HG02610 (cell line): ENCODE results near the gene GALR3.
"Not testable (repeated sequence)": the region's sequence is repeated elsewhere in the genome, so short reads cannot be mapped to it uniquely, and the experiment has no call there.

Experiments used
- ATAC-seq: cut with Tn5 transposase; IDR thresholded peaks from one replicate; pipeline ENCODE4 v1.9.1; 2021; ENCODE audit warnings: mild to moderate bottlenecking, moderate library complexity; ENCODE audit not compliant: unreplicated experiment

GALR3 gene, protein sequence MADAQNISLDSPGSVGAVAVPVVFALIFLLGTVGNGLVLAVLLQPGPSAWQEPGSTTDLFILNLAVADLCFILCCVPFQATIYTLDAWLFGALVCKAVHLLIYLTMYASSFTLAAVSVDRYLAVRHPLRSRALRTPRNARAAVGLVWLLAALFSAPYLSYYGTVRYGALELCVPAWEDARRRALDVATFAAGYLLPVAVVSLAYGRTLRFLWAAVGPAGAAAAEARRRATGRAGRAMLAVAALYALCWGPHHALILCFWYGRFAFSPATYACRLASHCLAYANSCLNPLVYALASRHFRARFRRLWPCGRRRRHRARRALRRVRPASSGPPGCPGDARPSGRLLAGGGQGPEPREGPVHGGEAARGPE

DNA sequence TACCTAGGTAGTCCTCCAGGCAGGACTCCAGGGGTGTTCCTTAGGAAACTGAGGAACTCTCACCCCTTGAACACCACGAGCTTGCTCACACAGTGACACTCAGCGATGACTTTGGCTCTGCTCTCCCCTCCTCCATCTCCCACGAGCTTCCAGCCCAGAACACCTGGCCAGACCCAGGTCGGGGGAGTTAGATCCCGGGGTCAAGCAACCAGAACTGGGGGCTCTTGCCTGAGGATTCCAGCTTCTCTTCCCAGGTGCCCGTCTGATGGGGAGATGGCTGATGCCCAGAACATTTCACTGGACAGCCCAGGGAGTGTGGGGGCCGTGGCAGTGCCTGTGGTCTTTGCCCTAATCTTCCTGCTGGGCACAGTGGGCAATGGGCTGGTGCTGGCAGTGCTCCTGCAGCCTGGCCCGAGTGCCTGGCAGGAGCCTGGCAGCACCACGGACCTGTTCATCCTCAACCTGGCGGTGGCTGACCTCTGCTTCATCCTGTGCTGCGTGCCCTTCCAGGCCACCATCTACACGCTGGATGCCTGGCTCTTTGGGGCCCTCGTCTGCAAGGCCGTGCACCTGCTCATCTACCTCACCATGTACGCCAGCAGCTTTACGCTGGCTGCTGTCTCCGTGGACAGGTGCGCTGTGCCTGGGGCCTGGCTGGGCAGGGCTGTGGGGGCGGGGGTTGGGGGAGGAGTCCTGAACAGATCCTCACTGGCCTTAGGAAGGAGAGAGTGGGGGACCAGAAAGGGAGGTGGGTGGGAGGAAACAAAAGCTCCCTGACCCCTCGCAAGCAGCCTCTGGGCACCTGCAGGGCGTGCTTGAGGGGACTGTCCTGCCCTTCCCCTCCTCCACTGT lies at the start of gene GALR3:
GALR3 (plus strand) TSS at position 249 of the 852 bp plus-strand sequence; CDS start at position 274, 25 bp downstream.
- ATAC-seq = no peak

DNA sequence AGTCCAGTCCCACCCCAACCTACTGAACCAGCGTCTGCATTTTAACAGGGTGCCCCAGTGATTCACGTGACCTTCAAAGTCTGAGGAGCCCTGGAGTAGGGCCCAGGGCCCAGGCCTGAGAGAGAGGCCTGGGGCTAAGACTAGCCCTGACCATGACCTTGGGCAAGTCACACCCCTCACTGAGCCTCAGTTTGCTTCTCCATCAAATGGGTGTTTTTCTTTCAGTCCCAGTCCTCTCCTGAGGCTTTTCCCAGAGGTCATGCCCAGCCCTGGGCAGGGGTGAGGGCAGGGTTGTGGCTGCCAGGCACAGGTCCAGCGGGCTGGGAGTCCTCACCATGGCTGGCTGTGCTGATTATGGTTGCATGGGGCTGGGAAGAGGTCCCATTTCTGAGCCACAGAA lies 48.5 kb upstream of the GALR3 start:
- no peak for ATAC-seq

DNA sequence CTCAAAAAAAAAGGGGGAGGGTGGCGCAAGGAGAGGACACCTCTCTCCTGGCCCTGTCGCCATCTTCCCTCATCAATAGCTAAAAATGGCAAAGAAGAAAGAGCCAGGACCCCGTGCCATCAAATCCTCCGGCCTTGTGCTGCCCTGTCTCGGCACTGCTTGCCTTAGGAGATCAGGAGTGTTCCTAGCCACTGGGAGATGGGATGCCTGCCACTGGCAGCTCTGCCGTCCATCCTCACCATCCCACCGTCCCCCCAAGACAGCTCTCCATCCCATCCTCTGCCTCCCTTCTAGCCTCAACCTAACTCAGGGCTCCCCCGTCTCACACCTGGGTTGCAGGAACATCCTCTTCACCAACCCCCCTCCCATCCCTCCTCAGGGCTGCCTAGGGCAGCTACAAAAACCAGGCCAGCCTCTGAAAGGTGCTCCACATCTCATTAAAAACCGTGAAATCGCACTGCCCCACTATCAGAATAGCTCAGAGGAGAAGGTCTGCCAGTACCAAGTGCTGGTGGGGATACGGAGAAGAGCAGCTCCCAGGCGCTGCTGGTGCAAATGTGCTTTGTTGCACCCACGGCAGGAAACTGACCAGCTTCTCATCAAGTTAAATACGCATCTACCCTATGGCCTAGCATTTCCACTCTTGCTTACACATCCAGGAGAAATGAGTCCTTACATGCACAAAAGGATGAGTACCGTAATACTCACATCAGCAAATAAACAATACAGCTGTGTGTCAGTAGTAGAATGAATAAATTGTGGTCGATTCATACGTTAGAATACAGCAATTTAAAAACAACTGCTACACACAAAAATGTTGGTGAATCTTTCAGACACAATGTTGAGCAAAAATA lies 47.2 kb upstream of the GALR3 start:
- ATAC-seq = no peak

DNA sequence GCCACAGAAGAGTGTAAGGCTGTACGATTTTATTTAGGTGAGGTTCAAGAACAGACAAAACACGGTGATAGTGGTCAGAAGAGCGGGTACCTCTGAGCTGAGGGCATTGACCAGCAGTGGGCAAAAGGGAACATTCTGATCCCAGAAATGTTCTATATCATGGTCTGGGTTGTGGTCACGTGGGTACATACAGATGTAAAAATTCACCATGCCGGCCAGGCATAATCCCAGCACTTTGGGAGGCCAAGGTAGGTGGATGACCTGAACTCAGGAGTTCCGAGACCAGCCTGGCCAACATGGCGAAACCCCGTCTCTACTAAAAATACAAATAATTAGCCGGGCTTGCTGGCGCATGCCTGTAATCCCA lies 46.6 kb upstream of the GALR3 start:
- no peak for ATAC-seq

DNA sequence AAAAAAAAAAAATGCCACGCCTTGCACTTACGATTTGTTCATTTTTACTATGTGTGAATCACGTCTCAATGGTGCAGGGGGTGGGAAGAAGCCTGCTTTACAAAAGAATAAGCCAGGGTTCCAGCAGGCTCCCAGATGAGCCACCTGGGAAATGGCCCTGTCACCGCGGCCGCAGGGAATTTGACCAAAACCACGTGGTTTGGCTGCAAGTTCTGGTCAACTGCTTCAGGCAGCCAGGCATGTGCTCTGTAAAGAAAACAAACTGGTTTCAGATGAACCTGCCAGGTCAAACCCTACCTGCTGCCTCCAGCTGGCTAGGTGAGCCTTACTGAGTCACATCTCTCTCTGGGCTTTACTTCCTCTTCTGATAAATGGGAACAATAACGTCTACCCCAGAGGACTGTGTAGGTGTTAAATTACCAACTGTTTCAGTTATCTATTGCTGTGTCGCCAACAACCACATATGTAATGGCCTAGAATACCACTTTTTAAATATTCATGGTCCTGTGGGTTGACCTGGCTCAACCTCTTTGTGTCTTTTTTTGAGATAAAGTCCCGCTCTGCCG lies 46.0 kb upstream of the GALR3 start:
- no peak for ATAC-seq

DNA sequence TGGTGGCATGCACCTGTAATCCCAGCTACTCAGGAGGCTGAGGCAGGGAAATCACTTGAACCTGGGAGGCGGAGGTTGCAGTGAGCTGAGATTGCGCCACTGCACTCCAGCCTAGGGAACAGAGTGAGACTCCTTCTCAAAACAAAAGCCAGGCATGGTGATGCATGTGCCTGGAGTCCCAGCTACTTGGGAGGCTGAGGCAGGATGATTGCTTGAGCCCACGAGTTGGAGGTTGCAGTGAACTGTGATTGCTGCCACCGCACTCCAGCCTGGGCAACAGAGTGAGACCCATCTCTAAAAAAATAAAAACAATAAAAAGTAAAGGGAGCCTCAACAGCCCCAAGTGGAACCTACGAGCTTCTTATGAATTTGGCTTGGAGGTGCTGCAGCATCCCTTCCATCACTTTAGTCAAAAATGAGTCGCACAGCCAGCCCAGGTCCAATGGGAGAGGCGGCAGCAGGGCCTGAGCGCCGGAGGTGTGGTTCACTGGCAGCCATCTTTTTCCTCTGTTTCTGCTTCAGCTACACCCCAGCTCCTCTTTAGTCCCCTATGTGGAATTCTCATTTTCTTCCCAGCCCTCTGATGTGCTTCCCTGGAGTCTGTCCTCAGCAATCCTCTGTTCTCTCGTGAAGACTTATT lies 44.7 kb upstream of the GALR3 start:
- ATAC-seq = no peak

DNA sequence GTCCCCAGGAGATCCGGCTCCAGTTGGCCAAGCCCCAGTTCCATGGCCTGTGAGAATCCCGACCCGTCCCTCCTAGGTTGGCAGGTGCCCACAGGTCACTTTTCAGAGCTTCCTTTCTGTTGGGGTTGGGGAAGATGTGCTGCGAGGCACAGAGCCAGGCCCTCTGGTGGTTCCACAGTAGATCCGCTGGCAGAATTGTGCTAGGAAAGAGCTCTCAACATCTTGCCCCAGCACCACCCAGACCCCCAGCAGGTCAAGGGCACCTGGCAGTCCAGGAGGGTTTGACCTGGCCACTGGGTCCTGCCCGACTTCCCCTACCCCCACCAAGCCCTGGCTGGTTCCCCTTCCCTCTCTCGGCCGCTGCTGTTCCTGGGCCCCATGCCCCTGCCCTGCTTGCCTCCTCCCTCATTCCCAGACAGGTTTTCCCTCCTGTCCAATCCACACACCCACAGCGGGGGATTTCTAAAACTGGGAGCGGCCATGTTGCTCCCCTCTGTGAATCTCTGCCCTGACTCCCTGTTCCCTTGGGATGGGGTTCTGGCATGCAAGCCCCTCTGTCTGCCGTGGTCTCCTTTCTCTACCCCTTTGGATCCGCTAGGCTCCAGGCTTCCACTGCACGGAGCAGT lies 41.6 kb upstream of the GALR3 start:
- ATAC-seq = no peak

DNA sequence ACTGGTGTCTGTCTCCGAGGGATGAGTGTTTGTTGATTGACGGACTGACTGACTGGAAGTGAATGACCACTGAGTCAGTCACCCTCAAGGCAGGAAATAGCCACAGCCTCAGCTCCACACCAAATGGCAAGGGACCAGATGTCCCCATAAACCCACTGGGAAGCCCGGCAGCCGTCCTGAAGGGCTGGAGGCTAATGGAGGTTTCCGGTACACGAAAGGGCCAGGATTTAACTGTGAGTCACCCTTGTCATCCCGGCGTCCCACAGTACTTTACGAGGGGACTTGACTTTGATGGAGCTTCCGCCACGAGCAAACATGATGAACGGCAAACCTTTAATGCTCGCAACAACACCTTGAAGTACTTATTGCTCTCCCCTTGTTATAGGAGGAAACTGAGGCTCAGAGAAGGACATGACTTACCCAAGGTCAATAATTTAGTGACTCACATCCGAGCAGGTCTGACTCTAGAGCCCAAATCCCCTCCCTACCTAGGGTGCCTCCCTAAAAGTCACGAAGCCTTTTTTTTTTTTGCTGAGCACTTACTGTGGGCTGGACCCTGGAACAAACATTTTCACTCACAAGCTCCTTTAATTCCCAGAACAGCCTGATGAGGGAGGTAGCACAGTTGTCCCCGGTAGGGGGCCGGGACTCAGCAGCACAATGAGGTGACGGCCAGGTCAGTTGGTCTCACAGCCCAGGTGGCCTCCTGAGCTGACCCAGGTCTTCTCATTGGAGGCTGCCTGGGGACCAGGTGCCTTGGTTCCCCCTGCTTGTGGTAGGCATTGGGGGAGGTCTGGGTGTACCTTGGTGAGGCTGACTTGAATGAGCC lies 40.6 kb upstream of the GALR3 start:
- no peak for ATAC-seq

DNA sequence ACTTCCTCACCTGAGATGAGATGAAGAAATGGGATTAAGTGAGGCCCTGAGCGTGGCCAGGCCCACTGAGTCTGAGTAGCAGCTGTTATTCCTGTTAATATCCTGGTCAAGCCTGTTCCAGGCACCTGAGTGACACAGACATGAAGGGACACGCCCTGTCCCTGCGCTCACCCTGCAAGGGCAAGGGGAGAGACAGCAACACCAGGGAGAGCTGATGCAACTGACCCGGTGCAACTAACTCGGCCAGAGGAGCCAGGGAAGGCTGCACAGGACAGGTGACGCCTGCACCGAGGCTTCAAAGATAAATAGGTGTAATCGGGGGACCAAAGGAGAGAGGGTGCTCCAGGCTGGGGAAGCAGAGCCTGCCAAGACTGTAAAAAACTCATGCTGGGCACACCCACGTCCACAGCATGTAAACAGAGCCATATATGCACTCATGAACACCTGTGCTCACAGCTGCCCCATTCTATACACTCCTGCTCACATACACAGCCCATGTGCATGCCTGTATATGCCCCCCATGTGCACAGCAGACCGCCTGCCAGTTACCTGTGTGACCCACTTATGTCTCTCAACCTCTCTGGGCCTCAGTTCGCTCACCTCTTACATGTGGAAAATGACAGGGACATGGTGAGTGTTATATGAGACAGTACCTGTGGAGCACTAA lies 38.2 kb upstream of the GALR3 start:
- ATAC-seq = no peak

DNA sequence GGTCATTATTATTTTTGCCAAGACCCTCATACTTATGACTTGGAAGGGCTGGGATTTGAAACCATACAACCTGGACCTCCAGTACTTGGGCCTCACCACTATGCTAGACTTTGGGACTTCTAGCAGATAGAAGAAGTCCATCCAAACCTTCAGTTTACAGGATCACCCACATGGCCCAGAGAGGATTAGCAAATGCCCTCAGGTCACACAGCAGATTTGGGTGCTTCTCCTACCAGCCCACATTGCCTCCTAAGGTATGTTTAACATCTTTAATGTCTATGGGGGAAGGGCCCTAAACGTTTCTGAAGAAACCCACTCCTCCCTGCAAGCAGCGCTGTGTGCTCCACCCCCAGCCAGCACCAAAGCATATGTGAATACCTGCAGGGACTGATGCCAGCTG lies 32.9 kb upstream of the GALR3 start:
- no peak for ATAC-seq

DNA sequence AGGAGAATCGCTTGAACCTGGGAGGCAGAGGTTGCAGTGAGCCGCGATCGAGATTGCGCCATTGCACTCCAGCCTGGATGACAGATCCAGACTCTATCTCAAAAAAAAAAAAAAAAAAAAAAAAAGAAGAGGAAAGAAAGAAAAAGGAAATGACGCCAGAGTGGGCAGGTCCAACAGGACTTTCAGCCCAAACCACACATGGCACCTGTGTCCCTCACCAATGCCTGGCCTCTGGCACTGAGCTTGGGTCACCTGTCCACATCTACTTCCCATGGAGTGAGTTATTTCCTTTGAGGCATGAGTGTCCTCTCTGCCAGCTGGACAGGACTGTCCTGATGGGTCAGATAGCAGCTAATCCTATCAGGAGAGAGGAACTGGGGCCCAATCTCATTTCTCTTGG lies 30.7 kb upstream of the GALR3 start:
- no peak for ATAC-seq

DNA sequence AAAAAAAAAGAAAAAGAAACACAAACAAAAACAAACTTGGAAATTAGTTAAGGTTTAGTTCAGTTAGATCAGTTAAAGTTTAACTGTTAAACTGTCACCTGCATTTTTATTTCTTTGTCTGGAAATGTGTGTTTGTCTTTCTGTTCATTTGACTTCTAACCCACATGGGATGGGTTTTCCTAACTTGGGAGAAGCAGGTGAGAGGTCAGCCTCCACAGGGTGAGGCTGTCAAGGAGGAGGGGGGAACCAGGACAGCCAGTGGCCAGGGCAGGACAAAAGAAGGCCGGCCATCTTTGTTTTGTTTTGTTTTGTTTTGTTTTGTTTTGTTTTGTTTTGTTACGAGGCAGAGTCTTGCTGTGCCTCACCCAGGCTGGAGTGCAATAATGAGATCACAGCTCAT lies 28.8 kb upstream of the GALR3 start:
- ATAC-seq = no peak

DNA sequence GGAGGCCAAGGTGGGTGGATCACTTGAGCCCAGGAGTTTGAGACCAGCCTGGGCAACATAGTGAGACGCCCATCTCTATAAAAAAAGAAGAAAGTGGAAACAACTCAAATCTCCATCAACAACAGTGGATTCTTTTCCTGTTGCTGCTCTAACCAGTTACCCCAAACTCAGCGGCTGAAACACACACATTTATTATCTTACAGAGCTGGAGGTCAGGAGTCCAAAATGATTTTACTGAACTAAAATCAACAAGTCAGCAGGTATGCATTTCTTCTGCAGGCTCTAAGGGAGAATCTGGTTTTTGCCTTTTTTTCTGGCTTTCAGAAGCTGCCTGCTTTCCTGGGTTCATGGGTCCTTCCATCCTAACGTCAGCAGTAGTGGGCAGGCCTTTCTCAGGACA lies 27.1 kb upstream of the GALR3 start:
- ATAC-seq = no peak

DNA sequence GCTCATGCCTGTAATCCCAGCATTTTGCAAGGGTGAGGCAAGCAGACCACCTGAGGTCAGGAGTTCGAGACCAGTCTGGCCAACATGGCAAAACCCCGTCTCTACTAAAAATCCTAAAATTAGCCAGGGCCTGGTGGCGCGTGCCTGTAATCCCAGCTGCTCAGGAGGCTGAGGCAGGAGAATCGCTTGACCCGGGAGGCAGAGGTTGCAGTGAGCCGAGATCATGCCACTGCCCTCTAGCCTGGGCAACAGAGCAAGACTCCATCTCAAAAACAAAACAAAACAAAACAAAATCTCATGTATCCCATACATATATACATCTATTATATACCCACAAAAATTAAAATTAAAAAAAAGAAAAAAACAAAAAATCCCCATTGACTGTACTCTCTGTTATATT lies 25.9 kb upstream of the GALR3 start:
- not testable (repeated sequence) for ATAC-seq

DNA sequence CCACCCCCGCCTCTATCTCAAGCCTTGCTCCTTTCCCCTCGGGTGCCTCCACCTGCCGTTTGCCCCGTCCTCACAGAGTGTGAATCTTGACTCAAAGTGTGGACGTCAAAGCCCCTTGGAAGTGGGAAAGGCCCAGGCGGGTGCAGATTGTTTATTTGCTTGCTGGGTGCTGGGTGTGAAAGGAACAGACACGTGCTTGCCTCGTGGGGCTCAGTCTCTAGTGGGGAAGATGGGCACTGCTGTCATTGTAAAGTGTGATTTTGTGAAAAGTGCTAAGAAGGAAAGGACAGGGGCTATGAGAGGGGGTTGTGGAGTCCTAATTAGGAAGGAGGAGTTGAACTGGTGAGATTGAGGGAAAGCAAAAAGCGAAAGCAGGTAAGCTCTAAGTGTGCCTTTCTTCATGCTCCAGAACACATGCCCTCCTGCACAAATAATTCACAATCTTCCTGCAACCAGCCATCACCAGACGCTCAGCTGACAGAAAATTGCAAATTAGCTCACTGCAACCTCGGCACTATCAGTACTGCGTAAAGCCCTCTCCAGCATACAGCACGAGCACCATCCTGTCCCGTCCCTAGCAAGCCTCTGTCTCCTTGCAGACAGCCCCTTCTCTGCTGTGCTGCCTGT lies 25.2 kb upstream of the GALR3 start:
- ATAC-seq = no peak

DNA sequence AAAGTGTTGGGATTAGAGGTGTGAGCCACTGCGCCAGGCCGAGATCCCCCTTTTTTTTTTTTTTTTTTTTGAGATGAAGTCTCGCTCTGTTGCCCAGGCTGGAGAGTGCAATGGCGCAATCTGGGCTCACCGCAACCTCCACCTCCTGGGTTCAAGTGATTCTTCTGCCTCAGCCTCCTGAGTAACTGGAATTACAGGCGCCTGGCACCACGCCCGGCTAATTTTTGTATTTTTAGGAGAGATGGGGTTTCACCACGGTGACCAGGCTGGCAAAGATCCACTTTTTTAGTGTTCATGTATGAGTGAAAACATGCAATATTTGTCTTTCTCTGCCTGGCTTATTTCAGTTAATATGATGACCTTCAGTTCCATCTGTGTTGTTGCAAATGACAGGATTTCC lies 23.2 kb upstream of the GALR3 start:
- not testable (repeated sequence) for ATAC-seq

DNA sequence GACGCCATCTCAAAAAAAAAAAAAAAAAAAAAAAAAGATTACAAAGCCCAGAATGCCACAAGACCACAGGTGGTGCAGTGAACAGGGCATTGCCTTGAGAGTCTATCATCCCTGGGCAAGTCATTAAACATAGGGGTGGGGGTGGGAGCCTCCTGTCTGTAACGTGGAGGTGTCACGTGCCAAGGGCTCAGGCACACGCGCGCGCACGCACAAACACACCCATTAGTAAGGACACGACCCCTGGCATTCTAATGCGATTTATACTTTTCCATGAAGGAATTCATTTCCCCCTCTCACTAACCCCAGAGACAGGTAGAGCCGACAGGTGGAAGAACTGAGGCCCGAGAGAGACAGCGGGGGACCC lies 21.3 kb upstream of the GALR3 start:
- no peak for ATAC-seq
